Stimulated activated naive CD8-positive, alpha-beta T cell treated with anti-CD3 and anti-CD28 coated beads, Interleukin-15, amount 100 ng/mL, for 72 hours (primary cell): Measurements from ENCODE around the gene BICC1.
A peak's percentile ranks its signal among the peaks of the same experiment; 100 is the strongest.

Source experiments
- ATAC-seq: fragments of 150-1000 bp; cut with Tn5 transposase; 2 replicates; pipeline ENCODE4 v1.10.0; 2021; ENCODE audit warnings: mild to moderate bottlenecking, moderate library complexity
- DNase-seq, 2 donors: peaks; one replicate each; pipeline ENCODE4 v3.0.0; 2021 to 2022
- H3K27ac Mint-ChIP-seq, 2 donors: one replicate each; pipeline ENCODE4 v1.8.0; 2022; ENCODE audit warnings: mild to moderate bottlenecking in 2 of 2, mixed read lengths in 2 of 2, moderate library complexity in 2 of 2
- H3K27me3 Mint-ChIP-seq: one replicate; pipeline ENCODE4 v1.8.0; 2022; ENCODE audit warnings: mixed read lengths
- H3K4me1 Mint-ChIP-seq: one replicate; pipeline ENCODE4 v1.8.0; 2022; ENCODE audit warnings: mild to moderate bottlenecking, mixed read lengths
- H3K4me3 Mint-ChIP-seq, 2 donors: one replicate each; pipeline ENCODE4 v1.8.0; 2022; ENCODE audit warnings: mild to moderate bottlenecking in 2 of 2, mixed read lengths in 2 of 2, moderate library complexity in 1 of 2
- H3K9me3 Mint-ChIP-seq, 2 donors: one replicate each; pipeline ENCODE4 v1.8.0; 2022; ENCODE audit warnings: mixed read lengths in 2 of 2

Gene BICC1, protein sequence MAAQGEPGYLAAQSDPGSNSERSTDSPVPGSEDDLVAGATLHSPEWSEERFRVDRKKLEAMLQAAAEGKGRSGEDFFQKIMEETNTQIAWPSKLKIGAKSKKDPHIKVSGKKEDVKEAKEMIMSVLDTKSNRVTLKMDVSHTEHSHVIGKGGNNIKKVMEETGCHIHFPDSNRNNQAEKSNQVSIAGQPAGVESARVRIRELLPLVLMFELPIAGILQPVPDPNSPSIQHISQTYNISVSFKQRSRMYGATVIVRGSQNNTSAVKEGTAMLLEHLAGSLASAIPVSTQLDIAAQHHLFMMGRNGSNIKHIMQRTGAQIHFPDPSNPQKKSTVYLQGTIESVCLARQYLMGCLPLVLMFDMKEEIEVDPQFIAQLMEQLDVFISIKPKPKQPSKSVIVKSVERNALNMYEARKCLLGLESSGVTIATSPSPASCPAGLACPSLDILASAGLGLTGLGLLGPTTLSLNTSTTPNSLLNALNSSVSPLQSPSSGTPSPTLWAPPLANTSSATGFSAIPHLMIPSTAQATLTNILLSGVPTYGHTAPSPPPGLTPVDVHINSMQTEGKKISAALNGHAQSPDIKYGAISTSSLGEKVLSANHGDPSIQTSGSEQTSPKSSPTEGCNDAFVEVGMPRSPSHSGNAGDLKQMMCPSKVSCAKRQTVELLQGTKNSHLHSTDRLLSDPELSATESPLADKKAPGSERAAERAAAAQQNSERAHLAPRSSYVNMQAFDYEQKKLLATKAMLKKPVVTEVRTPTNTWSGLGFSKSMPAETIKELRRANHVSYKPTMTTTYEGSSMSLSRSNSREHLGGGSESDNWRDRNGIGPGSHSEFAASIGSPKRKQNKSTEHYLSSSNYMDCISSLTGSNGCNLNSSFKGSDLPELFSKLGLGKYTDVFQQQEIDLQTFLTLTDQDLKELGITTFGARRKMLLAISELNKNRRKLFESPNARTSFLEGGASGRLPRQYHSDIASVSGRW

DNA sequence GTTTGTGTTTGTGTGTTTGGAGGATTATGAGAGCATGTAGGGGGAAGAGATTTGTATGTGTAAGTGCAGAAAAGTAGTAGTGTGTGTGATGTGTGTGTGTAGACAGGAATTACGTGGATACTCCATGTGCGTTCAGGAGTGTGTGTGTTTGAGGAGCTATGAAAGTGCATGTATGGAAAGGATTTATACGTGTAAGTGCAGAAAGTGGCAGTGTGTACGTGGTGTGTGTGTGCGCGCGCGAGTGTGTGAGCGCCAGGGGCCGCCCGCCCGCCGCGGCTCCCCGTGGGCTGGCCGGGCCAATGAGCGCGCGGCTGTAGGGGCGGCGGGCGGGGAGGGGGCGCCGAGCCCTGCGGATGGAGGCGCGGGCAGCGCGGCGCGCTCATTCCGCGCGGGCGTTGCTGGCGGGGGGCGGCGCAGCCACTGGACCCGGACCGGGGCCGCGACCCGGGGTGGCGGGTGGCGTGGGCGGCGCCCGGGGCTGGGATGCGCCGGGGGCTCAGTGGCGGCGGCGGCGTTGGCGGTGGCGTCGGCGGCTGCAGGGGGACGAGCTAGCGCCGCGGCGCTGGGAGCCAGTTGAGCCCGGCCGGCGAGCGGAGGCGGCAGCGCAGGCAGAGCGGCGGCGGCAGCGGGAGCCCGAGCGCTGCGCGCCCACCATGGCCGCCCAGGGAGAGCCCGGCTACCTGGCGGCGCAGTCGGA, at the start of gene BICC1:
Gene BICC1 (plus strand): TSS at position 382 of the 697 bp plus-strand sequence. CDS start 272 bp downstream, at position 654.
- Mint-ChIP-seq H3K4me3 (peak within 1 kb of the TSS; percentile 74 to 79), H3K9me3 (no peaks in the 10 kb centered on the region), H3K27ac (no peak within 1 kb of the TSS), H3K4me1 (peaks cover 12% of the 10 kb centered on the region), H3K27me3 (peaks cover 33% of the 10 kb centered on the region)
- peak in 1 of 2 donors; percentile 20 for DNase-seq
- ATAC-seq = peak; percentile 73

GRCh38 chr10:58464956-58465355, 47.7 kb upstream of the BICC1 start:
- no peaks in the 10 kb centered on the region for H3K4me1 Mint-ChIP-seq
- no peak for ATAC-seq
- DNase-seq = no peak
- H3K4me3 Mint-ChIP-seq = no peak overlapping the region
- peaks cover 10% of the 10 kb centered on the region for H3K27me3 Mint-ChIP-seq
- peaks cover 9 to 11% of the 10 kb centered on the region in 2 donors for H3K9me3 Mint-ChIP-seq
- H3K27ac Mint-ChIP-seq = no peak overlapping the region

- ATAC-seq (no peak), DNase-seq (no peak)
- no peak overlapping the region for H3K27ac Mint-ChIP-seq
- peaks cover 9 to 11% of the 10 kb centered on the region in 2 donors for H3K9me3 Mint-ChIP-seq
- H3K27me3 Mint-ChIP-seq = peaks cover 10% of the 10 kb centered on the region
- H3K4me1 Mint-ChIP-seq = no peaks in the 10 kb centered on the region
- no peak overlapping the region for H3K4me3 Mint-ChIP-seq
Measured at GRCh38 chr10:58465629-58466028, 47.0 kb upstream of the BICC1 start.

DNA sequence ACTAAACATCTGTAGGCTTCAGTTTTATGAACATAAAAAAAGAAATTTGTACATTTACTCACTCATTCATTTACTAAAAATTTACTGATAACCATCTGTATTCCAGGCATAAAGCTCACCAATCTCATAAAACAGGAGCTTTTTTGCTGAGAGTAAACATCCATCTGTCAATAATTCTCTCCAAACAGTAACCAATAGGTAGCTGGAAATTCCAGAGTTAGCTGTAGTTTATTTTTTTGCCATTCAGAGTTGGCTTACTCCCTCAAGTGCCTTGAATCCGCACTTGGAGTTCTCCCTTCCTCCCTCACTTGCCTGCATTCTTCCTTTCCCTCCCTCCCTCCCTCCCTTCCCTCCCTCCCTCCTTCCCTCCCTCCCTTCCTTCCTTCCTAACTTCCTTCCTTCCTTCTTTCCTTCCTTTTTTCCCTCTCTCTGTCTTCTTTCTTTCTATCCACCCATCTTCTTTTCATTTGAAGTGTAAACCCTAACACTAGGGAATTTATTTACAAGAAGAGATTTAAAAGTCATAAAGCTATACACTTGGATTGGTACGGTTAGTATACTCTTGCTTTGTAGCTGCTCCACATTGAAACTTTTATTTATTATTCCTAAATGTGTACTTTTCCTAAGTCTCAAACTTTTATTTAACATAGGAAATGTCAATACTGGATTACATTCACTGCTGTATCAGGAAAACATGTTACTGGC, 44.6 kb upstream of the BICC1 start:
- no peaks in the 10 kb centered on the region for H3K4me1 Mint-ChIP-seq
- peaks cover 5% of the 10 kb centered on the region in 2 donors for H3K9me3 Mint-ChIP-seq
- no peak for DNase-seq
- H3K27me3 Mint-ChIP-seq = peaks cover 30% of the 10 kb centered on the region
- ATAC-seq = no peak
- no peak overlapping the region for H3K27ac Mint-ChIP-seq
- no peak overlapping the region for H3K4me3 Mint-ChIP-seq

DNA sequence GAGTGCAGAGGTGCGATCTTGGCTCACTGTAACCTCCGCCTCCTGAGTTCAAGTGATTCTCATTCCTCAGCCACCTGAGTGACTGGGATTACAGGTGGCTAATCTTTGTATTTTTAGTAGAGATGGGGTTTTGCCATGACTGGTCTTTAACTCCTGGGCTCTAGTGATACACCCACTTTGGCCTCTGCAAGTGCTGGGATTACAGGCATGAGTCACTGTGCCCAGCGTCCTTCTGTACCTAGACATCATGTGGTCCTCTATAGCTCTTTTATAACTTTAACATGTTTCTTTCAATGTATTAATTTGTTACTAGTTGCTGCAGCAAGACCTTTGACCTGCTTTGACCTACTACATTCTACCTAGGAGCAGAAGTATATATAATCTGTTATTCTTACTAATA, 38.7 kb upstream of the BICC1 start:
- H3K27ac Mint-ChIP-seq = no peak overlapping the region
- H3K4me1 Mint-ChIP-seq = peaks cover 6% of the 10 kb centered on the region
- DNase-seq (no peak), ATAC-seq (no peak)
- peaks cover 39% of the 10 kb centered on the region for H3K27me3 Mint-ChIP-seq
- H3K4me3 Mint-ChIP-seq = no peak overlapping the region
- no peaks in the 10 kb centered on the region for H3K9me3 Mint-ChIP-seq

DNA sequence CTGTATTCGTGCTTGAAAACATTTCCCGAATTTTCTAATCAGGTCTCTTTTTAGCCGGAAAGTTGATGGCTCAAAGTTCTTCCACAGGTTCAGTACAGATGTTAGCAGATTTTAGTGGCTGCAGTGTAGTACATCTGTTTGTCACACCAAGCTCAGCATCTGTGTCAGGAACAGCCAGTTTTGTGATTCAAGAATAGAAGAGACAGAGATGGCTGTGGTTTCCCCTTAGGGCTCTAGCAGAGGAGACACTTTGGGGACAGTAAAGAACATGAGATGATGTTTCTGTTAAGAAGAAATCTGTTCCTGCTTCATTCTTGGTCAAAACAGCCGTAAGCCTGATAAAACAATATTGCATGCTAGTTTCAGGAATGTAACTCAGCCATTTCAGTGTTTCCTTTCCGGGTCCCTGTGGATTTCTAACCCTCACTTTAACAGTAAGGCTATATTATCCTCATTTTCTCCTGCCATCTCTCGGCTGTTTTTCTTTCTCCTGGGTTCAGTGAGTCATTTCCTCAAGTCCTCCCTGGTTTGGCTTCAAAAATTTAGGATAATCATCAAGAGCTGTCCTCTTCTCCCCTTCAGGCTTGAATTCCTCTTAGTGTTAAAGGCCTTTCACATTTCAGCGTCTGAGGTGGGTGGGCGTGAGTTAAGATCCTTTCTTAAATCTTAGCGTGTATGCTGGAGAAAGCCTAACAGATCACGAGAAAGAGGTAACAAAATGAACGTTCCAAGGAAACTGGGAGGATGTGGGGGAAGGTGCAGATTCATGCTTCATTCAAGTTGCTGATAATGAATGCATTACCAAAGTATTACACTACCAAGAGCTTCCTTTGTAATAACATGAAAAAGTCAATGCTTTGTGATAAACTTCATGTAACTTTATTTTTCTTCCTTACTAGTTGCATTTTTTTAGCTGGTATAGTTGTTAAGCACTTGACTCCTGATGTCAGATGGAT, 37.1 kb upstream of the BICC1 start:
- DNase-seq (no peak), ATAC-seq (no peak)
- Mint-ChIP-seq H3K4me1 (peaks cover 6% of the 10 kb centered on the region), H3K27me3 (peaks cover 39% of the 10 kb centered on the region), H3K4me3 (no peak overlapping the region), H3K9me3 (no peaks in the 10 kb centered on the region), H3K27ac (no peak overlapping the region)

DNA sequence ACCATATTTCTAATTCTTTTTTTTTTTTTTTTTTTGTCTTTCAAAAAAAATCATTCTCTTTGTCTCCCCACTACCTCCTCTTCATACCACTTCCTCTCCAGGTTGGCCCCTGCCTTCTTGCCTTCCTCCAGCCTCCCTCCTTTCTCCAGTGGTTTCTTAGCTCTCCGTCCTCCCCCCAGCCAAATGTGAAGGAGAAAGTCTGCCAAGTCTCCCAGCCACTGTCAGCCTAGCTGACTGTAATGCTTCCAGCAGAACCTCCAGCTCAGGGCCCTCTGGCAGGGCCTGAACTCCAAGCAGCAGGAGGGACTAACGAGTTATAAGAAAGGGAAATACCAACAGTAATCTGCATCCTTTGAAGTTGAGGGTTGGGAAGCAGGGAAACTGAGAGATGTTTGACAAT, 35.5 kb upstream of the BICC1 start:
- ATAC-seq = no peak
- Mint-ChIP-seq H3K27me3 (peaks cover 34% of the 10 kb centered on the region), H3K27ac (no peak overlapping the region), H3K9me3 (no peaks in the 10 kb centered on the region), H3K4me3 (no peak overlapping the region), H3K4me1 (peaks cover 6% of the 10 kb centered on the region)
- DNase-seq = no peak

DNA sequence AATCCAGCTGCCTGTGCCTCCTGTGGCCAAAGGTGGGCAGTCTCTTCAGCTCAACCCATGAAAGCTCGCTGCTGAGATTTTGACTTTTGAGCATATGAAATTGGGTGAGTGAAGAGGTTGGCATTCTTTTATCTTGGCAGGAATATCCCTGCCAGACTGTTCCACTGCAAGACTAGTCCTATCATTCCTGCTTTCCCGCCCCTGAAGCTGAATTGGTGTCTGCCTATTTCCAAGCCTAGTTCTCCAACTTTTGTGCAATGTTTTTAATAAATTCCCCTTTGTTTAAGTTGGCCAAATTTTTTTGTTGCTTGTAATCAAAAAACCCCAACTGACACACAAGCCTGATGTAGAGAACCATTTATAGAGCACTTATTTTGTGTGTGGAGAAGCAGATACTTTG, 34.8 kb upstream of the BICC1 start:
- H3K9me3 Mint-ChIP-seq = no peaks in the 10 kb centered on the region
- H3K4me3 Mint-ChIP-seq = no peak overlapping the region
- ATAC-seq (no peak), DNase-seq (no peak)
- H3K27me3 Mint-ChIP-seq = peaks cover 29% of the 10 kb centered on the region
- peaks cover 6% of the 10 kb centered on the region for H3K4me1 Mint-ChIP-seq
- H3K27ac Mint-ChIP-seq = no peak overlapping the region

GRCh38 chr10:58479045-58479444, 33.6 kb upstream of the BICC1 start:
- Mint-ChIP-seq H3K27ac (no peak overlapping the region), H3K9me3 (no peaks in the 10 kb centered on the region), H3K27me3 (peaks cover 23% of the 10 kb centered on the region), H3K4me3 (no peak overlapping the region), H3K4me1 (peaks cover 6% of the 10 kb centered on the region)
- DNase-seq (no peak), ATAC-seq (no peak)

DNA sequence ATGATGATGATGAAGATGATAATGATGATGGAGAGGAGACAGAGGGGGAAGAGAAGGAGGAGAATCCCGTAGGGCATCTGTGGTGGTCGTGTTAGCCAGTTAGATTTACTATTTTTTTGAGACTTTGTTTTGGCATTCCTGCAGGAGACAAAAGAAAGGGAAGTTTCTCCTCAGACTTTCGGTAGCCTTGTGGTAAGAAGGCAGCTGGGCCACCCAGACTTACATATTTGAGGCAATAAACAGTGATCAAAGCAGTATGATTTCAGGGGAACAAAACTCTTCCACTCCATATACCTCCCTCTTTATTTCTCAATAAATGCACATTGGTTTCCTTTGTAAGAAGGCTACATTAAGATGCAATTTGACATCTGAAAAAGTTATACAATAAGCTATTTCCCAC, 32.4 kb upstream of the BICC1 start:
- ATAC-seq (no peak), DNase-seq (no peak)
- Mint-ChIP-seq H3K4me3 (no peak overlapping the region), H3K4me1 (peaks cover 6% of the 10 kb centered on the region), H3K9me3 (no peaks in the 10 kb centered on the region), H3K27ac (no peak overlapping the region), H3K27me3 (peaks cover 23% of the 10 kb centered on the region)

DNA sequence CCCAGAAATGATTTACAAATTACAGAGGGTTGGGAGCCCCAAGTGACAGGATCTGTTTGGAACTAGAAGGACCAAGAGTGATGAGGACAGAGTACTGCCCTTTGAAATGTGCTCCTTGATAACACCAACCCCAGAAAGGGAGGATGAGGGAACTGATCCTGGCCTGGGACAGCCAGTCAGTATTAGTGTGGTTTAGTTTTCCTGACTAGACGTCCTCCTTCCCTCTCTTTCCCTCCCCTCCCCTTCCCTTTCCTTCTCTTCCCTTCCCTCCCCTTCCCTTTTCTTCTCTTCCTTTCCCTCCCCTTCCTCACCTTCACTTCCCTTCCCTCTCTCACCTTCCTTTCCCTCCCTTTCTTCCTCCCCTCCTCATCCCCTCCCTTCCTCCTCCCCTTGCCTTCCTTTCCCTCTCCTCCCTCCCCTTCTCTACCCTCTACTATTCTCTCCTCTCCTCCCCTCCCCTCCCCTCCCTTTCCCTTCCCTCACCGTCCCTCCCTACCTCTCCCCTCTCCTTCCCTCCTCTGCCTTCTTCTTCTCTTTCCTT, 31.0 kb upstream of the BICC1 start:
- DNase-seq (no peak), ATAC-seq (no peak)
- H3K4me3 Mint-ChIP-seq = no peak overlapping the region
- peaks cover 16% of the 10 kb centered on the region for H3K27me3 Mint-ChIP-seq
- H3K27ac Mint-ChIP-seq = no peak overlapping the region
- peaks cover 6% of the 10 kb centered on the region for H3K4me1 Mint-ChIP-seq
- no peaks in the 10 kb centered on the region for H3K9me3 Mint-ChIP-seq

GRCh38 chr10:58486821-58487220, 25.9 kb upstream of the BICC1 start:
- Mint-ChIP-seq H3K27ac (no peak overlapping the region), H3K4me3 (no peak overlapping the region), H3K9me3 (no peaks in the 10 kb centered on the region), H3K27me3 (peaks cover 6% of the 10 kb centered on the region), H3K4me1 (no peaks in the 10 kb centered on the region)
- ATAC-seq = no peak
- no peak for DNase-seq

- no peaks in the 10 kb centered on the region for H3K4me1 Mint-ChIP-seq
- H3K9me3 Mint-ChIP-seq = no peaks in the 10 kb centered on the region
- ATAC-seq = no peak
- no peak for DNase-seq
- H3K27me3 Mint-ChIP-seq = no peaks in the 10 kb centered on the region
- no peak overlapping the region for H3K4me3 Mint-ChIP-seq
- no peak overlapping the region for H3K27ac Mint-ChIP-seq
Measured at GRCh38 chr10:58488921-58489320, 23.8 kb upstream of the BICC1 start.

GRCh38 chr10:58502956-58503355, 9.7 kb upstream of the BICC1 start:
- ATAC-seq (no peak), DNase-seq (no peak)
- Mint-ChIP-seq H3K4me1 (no peaks in the 10 kb centered on the region), H3K9me3 (no peaks in the 10 kb centered on the region), H3K4me3 (no peak overlapping the region), H3K27me3 (peaks cover 21% of the 10 kb centered on the region), H3K27ac (no peak overlapping the region)
